ENCODE measurements around the gene CADM3.

CADM3 gene

GRCh38 chr1:159175571-159175970 is 4.2 kb downstream of the CADM3 start:
- Histone ChIP-seq H3K27me3 (ENCODE audit: low read depth, low read length) (peaks cover 13% of the 10 kb centered on the region), H3K9me3 (ENCODE audit: insufficient read depth, low read length) (no peaks in the 10 kb centered on the region), H3K27ac (ENCODE audit: low read length) (no peak overlapping the region), H3K4me1 (ENCODE audit: low read length) (no peaks in the 10 kb centered on the region), H3K4me3 (ENCODE audit: low read length) (no peak overlapping the region), H3K9ac (ENCODE audit: low read length) (no peak overlapping the region), H3K4me2 (ENCODE audit: low read length) (no peak overlapping the region), H2AFZ (ENCODE audit: low read depth, low read length) (no peak overlapping the region), H3K79me2 (ENCODE audit: low read length) (no peaks in the 10 kb centered on the region), H4K20me1 (ENCODE audit: insufficient read depth, low read length) (peaks cover 19% of the 10 kb centered on the region), H3K36me3 (replicated peaks; ENCODE audit: low read depth, low read length) (no peaks in the 10 kb centered on the region)
- TF ChIP-seq EZH2phosphoT487 (IDR thresholded peaks at IDR 0.05; ENCODE audit: low read depth): no peak
- TF ChIP-seq CTCF (IDR thresholded peaks at IDR 0.05; ENCODE audit: low read depth, low read length): no peak

GRCh38 chr1:159177272-159177907 is 6.0 kb downstream of the CADM3 start:
- Histone ChIP-seq H3K4me3 (ENCODE audit: low read length) (no peak overlapping the region), H2AFZ (ENCODE audit: low read depth, low read length) (no peak overlapping the region), H3K27me3 (ENCODE audit: low read depth, low read length) (peaks cover 10% of the 10 kb centered on the region; the same call in 1 of the 2 replicates), H3K36me3 (replicated peaks; ENCODE audit: low read depth, low read length) (no peaks in the 10 kb centered on the region), H3K9ac (ENCODE audit: low read length) (no peak overlapping the region), H3K79me2 (ENCODE audit: low read length) (no peaks in the 10 kb centered on the region), H4K20me1 (ENCODE audit: insufficient read depth, low read length) (peaks cover 19% of the 10 kb centered on the region), H3K27ac (ENCODE audit: low read length) (no peak overlapping the region), H3K4me2 (ENCODE audit: low read length) (no peak overlapping the region), H3K4me1 (ENCODE audit: low read length) (no peaks in the 10 kb centered on the region), H3K9me3 (ENCODE audit: insufficient read depth, low read length) (no peaks in the 10 kb centered on the region)
- TF ChIP-seq EZH2phosphoT487 (IDR thresholded peaks at IDR 0.05; ENCODE audit: low read depth): no peak
- TF ChIP-seq CTCF (IDR thresholded peaks at IDR 0.05; ENCODE audit: low read depth, low read length): no peak

GRCh38 chr1:159179906-159180305 is 8.5 kb downstream of the CADM3 start:
- Histone ChIP-seq H4K20me1 (ENCODE audit: insufficient read depth, low read length) (peaks cover 21% of the 10 kb centered on the region), H3K27me3 (ENCODE audit: low read depth, low read length) (peaks cover 10% of the 10 kb centered on the region; the same call in 1 of the 2 replicates), H3K79me2 (ENCODE audit: low read length) (no peaks in the 10 kb centered on the region), H3K36me3 (replicated peaks; ENCODE audit: low read depth, low read length) (no peaks in the 10 kb centered on the region), H3K9ac (ENCODE audit: low read length) (no peak overlapping the region), H3K4me3 (ENCODE audit: low read length) (no peak overlapping the region), H3K4me2 (ENCODE audit: low read length) (no peak overlapping the region), H3K4me1 (ENCODE audit: low read length) (no peaks in the 10 kb centered on the region), H3K9me3 (ENCODE audit: insufficient read depth, low read length) (no peaks in the 10 kb centered on the region), H2AFZ (ENCODE audit: low read depth, low read length) (no peak overlapping the region), H3K27ac (ENCODE audit: low read length) (no peak overlapping the region)
- TF ChIP-seq CTCF (IDR thresholded peaks at IDR 0.05; ENCODE audit: low read depth, low read length) (no peak), EZH2phosphoT487 (IDR thresholded peaks at IDR 0.05; ENCODE audit: low read depth) (no peak)

- Histone ChIP-seq H3K4me3 (ENCODE audit: low read length) (no peak overlapping the region), H3K27ac (ENCODE audit: low read length) (no peak overlapping the region), H3K36me3 (replicated peaks; ENCODE audit: low read depth, low read length) (no peaks in the 10 kb centered on the region), H3K4me2 (ENCODE audit: low read length) (no peak overlapping the region), H3K9me3 (ENCODE audit: insufficient read depth, low read length) (no peaks in the 10 kb centered on the region), H4K20me1 (ENCODE audit: insufficient read depth, low read length) (peaks cover 21% of the 10 kb centered on the region), H3K79me2 (ENCODE audit: low read length) (no peaks in the 10 kb centered on the region), H3K4me1 (ENCODE audit: low read length) (no peaks in the 10 kb centered on the region), H2AFZ (ENCODE audit: low read depth, low read length) (no peak overlapping the region), H3K27me3 (ENCODE audit: low read depth, low read length) (peaks cover 11% of the 10 kb centered on the region; the same call in 1 of the 2 replicates), H3K9ac (ENCODE audit: low read length) (no peak overlapping the region)
- TF ChIP-seq CTCF (IDR thresholded peaks at IDR 0.05; ENCODE audit: low read depth, low read length) (no peak), EZH2phosphoT487 (IDR thresholded peaks at IDR 0.05; ENCODE audit: low read depth) (no peak)
Measured at GRCh38 chr1:159180516-159180915, 9.1 kb downstream of the CADM3 start.

Data from OCI-LY3 (cell line).